Activated naive CD4-positive, alpha-beta T cell treated with anti-CD3 and anti-CD28 coated beads, Interleukin-2, amount 50 U/mL, for 16 hours (primary cell): ENCODE measurements around the gene TEDC2.
"Not testable (repeated sequence)": the region's sequence is repeated elsewhere in the genome, so short reads cannot be mapped to it uniquely, and the experiment has no call there.

ENCODE experiments used
- DNase-seq: peaks from one replicate; pipeline ENCODE4 v3.0.0-alpha.2; 2020

TEDC2 gene

DNA sequence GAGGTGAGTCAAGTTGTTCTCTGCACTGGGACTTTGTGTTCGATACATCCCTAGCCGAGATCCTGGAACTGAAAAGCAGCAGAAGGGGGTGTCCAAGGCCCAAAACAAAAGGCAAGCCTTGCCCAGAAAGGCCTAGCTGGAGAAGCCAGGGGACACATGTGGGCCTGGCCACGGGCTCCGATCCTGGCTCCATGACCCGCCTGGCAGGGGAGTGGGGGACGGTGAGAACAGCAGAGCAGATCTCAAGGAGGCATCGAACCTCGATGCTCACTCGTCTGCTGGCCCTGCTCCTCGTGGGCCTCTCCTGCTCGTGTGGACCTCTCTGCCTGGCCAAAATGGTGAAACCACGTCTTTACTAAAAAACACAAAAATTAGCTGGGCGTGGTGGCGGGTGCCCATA, 21.8 kb upstream of the TEDC2 start:
- no peak for DNase-seq

GRCh38 chr16:2439598-2439997, 20.3 kb upstream of the TEDC2 start:
- DNase-seq: no peak

DNA sequence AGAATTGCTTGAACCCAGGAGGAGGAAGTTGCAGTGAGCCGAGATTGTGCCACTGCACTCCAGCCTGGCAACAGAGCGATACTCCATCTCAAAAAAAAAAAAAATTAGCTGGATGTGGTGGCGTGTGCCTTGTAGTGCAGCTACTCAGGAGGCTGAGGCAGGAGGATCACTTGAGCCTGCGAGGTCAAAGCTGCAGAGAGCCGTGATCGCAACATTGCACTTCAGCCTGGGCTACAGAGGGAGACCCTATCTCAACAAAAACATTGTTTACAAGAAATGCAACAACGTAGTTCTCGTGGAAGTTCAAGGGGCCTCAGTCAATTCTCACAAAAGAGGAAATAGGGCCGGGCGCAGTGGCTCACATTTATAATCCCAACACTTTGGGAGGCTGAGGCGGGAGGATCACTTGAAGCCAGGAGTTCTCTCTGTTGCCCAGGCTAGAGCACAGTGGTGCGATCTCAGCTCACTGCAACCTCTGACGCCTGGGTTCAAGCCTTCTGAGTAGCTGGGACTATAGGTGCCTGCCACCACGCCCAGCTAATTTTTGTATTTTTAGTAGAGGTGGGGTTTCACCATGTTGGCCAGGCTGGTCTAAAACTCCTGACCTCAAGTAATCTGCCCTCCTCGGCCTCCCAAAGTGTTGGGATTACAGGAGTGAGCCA, 18.6 kb upstream of the TEDC2 start:
- not testable (repeated sequence) for DNase-seq

DNA sequence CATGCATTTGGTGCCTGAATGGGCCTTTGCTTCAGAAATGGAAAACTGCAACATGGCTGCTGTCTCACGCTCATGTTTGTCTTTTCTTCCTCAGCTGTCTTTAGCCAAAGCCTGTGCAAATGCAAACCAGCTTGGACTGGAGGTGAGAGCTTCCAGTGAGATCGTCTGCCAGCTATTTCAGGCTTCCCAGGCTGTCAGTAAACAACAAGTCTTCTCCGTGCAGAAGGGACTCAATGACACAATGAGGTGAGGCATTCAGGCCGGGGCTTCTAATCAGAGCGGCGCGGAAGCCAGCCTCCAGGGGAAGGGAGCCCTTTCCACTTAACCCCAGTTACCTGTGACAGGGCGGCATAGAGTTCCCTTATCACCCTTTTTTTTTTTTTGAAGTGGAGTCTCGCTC, 16.4 kb upstream of the TEDC2 start:
- DNase-seq: no peak

- DNase-seq: no peak
These were observed 11.9 kb upstream of the TEDC2 start for GRCh38 chr16:2447920-2448583.

DNA sequence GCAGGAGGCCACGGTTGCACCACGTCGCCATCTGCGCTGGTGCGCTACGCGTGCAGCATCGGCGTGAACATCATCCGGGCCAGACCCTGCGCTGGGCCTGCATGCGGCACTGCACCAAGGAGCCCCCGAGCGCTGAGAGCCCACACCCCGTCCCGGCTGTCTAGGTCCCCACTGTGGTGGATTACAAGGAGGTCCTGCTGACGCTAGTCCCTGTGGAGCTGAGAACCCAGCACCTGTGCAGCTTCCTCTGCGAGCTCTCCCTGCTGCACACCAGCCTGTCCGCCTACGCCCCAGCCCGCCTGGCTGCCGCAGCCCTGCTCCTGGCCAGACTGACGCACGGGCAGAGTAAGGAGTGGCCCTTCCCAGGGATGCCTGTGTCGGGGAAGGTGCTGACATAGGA, 10.8 kb upstream of the TEDC2 start:
- no peak for DNase-seq

GRCh38 chr16:2450535-2450934, 9.4 kb upstream of the TEDC2 start:
- no peak for DNase-seq

- DNase-seq: no peak
These were observed 8.9 kb upstream of the TEDC2 start for GRCh38 chr16:2450975-2451381.

GRCh38 chr16:2451851-2452320, 8.0 kb upstream of the TEDC2 start:
- DNase-seq: no peak

DNA sequence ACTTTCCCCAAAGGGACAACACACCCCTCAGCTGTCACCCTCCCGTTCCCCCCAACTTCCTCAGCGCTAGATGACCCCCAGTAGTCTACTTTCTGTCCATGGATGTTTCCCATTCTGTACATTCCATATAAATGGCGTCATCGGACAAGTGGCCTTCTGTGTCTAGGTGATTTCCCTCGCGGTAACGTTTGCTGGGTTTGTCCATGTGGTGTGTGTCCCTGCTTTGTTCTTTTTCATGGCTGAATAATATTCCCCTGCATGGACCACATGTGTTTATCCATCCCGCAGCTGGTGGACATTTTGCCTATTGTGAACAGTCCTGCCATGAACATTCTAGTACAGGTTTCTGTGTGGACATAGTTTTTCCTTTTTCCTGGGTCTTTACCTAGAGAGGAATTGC, 7.3 kb upstream of the TEDC2 start:
- no peak for DNase-seq

GRCh38 chr16:2455081-2455845, 4.6 kb upstream of the TEDC2 start:
- no peak for DNase-seq

DNA sequence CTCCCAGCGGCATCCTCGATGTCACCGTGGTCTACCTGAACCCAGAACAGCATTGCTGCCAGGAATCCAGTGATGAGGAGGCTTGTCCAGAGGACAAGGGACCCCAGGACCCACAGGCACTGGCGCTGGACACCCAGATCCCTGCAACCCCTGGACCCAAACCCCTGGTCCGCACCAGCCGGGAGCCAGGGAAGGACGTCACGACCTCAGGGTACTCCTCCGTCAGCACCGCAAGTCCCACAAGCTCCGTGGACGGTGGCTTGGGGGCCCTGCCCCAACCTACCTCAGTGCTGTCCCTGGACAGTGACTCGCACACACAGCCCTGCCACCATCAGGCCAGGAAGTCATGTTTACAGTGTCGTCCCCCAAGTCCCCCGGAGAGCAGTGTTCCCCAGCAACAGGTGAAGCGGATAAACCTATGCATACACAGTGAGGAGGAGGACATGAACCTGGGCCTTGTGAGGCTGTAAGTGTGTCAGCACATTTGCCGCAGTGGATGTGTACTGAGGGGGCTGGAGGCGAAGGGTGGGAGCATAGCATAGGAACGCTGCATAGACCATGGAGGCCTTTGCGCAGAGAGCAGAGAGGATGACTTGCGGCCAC, 3.3 kb upstream of the TEDC2 start:
- no peak for DNase-seq

DNA sequence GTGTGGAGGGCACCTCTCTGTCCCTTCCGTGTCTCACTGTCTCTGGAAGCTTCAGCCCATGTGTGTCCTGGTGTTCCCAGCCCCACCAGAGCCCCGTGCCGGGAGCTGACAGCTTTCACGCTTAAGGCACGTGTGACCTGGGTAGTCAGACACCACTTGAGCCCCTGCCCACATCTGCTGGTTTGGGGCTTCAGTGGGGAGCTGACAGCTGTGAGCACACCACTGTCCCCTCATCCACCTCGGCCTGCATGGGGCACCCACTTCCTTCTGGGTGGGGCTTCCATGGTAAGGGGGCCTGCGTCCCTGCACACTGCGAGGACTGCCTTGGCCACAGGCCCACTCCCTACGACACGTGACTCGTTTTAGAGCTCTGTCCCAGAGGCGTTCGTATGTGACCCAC, 2.6 kb upstream of the TEDC2 start:
- no peak for DNase-seq

DNA sequence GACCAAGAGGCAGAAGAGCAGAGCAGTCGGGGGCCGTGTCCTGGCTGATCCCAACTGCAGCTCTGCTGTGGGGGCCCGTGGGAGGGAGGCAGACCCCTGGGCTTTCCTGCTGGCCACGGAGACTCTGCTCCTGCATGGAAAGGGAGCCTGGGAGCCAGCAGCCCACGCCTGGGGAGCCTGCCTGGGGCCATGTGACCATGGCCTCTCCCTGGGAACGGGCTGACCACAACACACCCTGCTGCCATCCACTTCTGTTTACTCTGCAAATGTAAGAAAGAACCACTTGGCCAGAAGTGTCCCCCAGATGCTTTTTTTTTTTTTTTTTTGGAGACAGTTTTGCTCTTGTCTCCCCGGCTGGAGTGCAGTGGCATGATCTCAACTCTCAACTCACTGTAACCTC, 2.0 kb upstream of the TEDC2 start:
- no peak for DNase-seq

- DNase-seq: no peak
These were observed 842 bp upstream of the TEDC2 start for GRCh38 chr16:2458887-2459646.

DNA sequence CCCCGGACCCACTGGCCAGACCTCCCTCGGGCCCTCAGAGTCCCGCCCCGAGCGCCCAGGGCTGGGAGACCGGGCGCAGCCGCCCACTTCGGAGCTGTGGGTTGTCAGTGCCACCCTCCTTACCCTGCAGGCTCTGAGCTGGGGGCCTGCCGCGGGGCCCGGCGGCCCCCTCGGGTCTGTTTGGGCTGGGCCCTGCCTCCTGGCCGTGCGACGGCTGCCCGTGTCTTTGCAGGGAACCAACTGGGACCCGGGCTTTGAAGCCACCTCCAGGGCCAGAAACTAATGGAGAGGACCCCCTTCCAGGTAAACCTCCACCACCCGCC, 443 bp downstream of the TEDC2 start:
- no peak for DNase-seq

- DNase-seq: no peak
These were observed 1.0 kb downstream of the TEDC2 start for GRCh38 chr16:2460916-2461315.

GRCh38 chr16:2462031-2462866, 2.3 kb downstream of the TEDC2 start:
- no peak for DNase-seq

DNA sequence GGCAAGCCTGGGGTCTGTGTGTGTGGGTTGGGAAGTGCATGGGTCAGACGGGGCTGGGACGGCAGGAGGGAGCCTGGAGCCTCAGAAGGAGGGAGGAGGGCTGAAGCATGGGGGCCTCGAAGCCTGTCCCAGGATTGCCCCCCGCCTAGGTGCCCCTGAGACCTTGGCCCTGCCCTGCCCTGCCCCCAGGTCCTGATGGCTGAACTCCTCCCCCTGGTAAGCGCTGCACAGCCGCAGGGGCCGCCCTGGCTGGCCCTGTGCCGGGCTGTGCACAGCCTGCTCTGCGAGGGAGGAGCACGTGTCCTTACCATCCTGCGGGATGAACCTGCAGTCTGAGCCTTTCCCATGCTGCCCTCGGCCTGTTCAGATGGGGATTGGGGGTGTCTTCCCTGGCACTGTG, 4.4 kb downstream of the TEDC2 start:
- DNase-seq: no peak

GRCh38 chr16:2465653-2466415, 5.9 kb downstream of the TEDC2 start:
- no peak for DNase-seq
